Psoas muscle (tissue), 8 donors: Measurements from ENCODE around the gene IFT88. TPM values are rescaled to one million over a fixed set of nuclear protein-coding genes. Genes with fewer than 3 reads are reported as not detected.

Source experiments
- ATAC-seq, 4 donors: fragments of 200-7000 bp; cut with Tn5 transposase; one replicate each; pipeline ENCODE4 v1.9.1; 2020; ENCODE audit warnings: moderate library complexity in 3 of 4, mild to moderate bottlenecking in 2 of 4
- DNase-seq, 2 donors: peaks; one replicate each; pipeline ENCODE4 v3.0.0-alpha.2; 2020
- H3K27ac ChIP-seq: fragments of 200-600 bp; one replicate; pipeline ENCODE4 v1.8.0; 2022
- H3K27me3 ChIP-seq, 3 donors: fragments of 200-600 bp in 1 of 3; one replicate each; pipeline versions ENCODE4 v1.6.1 to v1.8.0; 2013 to 2022; ENCODE audit warnings: low read length in 2 of 3, mild to moderate bottlenecking in 2 of 3, moderate library complexity in 1 of 3; ENCODE audit not compliant: insufficient read depth in 3 of 3
- H3K36me3 ChIP-seq, 2 donors: fragments of 200-600 bp in 1 of 2; one replicate each; pipeline versions ENCODE4 v1.6.1 to v1.8.0; 2013 to 2022; ENCODE audit warnings: low read depth in 1 of 2, mild to moderate bottlenecking in 1 of 2, moderate library complexity in 1 of 2; ENCODE audit not compliant: insufficient read depth in 1 of 2
- H3K4me1 ChIP-seq: fragments of 200-600 bp; one replicate; pipeline ENCODE4 v1.8.0; 2022
- H3K4me3 ChIP-seq: fragments of 200-600 bp; one replicate; pipeline ENCODE4 v1.8.0; 2022; ENCODE audit warnings: mild to moderate bottlenecking
- H3K9me3 ChIP-seq: fragments of 200-600 bp; one replicate; pipeline ENCODE4 v1.8.0; 2022
- WGBS, 3 donors: extraction: QIAGEN DNeasy Blood & Tissue Kit; methylation state at CpG; one replicate each; pipeline versions ENCODE4 v1.1.6 to v1.1.7; 2013; 5-methylcytosine and 5-hydroxymethylcytosine counted together
- intact Hi-C, 2 donors: fragments of 100-400 bp; cut with DNase I; formaldehyde crosslinking; loops; one replicate each; pipeline versions ENCODE4 v1.11.0 to v1.14.2; 2022
- polyA plus RNA-seq, 3 donors: library from polyadenylated mRNA; stranded (reverse); fragments of 200-250 nt; gene quantifications; one replicate each; pipeline ENCODE4 v1.2.3, GENCODE V29; 2013
- total RNA-seq, 4 donors: library from RNA; stranded (reverse); fragmentation: NEBNext Ultra II Directional in 2 of 4; extraction: Animal tissue kit (Norgen Biotek cat#: 25700) in 2 of 4; gene quantifications; one replicate each; pipeline versions ENCODE4 v1.2.1 to v1.2.4, GENCODE V29; 2021 to 2023
- TF ChIP-seq, protein P1 (sequence below): fragments of 200-600 bp; IDR thresholded peaks from one replicate; pipeline ENCODE4 v1.8.0; 2022; ENCODE audit warnings: antibody characterized with exemption
- donor health status: healthy with polysubstance abuse.
- donor health status: DM: no; HTN: no; CAD: no; lungs with moderate emphysema.
- donor health status: Bipolar disorder and iron deficiency.
- donor health status: healthy.
- donor health status: DM: yes; HTN: yes; CAD: no.
- donor health status: DM: no; HTN: no; CAD: no.
- donor health status: DM: no; HTN: no; CAD: no.
- donor health status: DM: yes; HTN: yes; CAD: no.

The IFT88 gene
- total and polyA plus RNA-seq, 7 donors: 3.9 to 9.8 (median 4.6) TPM

DNA sequence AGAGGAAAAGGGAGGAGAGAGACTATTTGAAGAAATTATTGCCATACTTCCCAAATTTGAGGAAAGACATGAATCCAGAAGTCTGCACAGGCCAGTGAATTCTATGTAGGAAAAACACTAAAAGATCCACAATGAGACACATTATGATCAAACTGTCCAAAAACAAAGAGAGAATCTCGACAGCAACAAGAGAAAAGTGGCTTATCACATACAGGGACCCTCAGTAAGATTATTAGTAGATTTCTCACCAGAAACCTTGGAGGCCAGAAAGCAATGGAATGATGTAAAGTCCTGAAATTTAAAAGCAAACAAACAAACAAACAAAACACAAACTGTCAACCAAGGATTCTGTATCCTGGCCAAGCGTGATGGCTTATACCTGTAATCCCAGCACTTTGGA lies 80.8 kb downstream of the IFT88 start:
- intact Hi-C loops: no loop called here
- TF ChIP-seq, protein P1, sequence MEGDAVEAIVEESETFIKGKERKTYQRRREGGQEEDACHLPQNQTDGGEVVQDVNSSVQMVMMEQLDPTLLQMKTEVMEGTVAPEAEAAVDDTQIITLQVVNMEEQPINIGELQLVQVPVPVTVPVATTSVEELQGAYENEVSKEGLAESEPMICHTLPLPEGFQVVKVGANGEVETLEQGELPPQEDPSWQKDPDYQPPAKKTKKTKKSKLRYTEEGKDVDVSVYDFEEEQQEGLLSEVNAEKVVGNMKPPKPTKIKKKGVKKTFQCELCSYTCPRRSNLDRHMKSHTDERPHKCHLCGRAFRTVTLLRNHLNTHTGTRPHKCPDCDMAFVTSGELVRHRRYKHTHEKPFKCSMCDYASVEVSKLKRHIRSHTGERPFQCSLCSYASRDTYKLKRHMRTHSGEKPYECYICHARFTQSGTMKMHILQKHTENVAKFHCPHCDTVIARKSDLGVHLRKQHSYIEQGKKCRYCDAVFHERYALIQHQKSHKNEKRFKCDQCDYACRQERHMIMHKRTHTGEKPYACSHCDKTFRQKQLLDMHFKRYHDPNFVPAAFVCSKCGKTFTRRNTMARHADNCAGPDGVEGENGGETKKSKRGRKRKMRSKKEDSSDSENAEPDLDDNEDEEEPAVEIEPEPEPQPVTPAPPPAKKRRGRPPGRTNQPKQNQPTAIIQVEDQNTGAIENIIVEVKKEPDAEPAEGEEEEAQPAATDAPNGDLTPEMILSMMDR: no peak
- WGBS, 3 donors: 97 to 100% (median 98%) methylated on average over 2 of the region's 2 CpGs

DNA sequence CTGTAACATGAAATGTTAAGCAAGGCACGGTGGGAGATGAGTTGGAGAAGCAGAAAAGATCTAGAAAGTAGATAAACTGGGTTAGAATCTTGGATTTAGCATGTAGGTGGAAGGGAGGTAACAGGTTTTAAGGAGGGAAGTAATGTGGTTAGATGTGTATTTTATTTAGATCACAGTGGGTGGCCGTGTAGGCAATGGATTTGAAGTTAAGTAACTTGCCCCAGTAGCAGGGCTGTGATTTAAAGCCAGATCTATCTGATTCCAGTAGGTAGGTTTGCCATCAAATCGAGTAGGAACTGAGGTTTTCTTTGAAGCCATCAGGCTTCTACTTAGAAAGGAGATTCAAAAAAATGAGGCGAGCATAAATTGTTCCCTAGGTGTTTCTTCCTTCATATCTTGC lies 86.0 kb downstream of the IFT88 start:
- no peak for DNase-seq
- TF ChIP-seq, protein P1: no peak
- H3K36me3 ChIP-seq: peaks cover 0 to 5% of the 10 kb centered on the region in 2 donors
- 74 to 81% (median 77%) methylated on average over 4 of the region's 4 CpGs for WGBS, 3 donors
- no peaks in the 10 kb centered on the region for H3K4me1 ChIP-seq
- no peaks in the 10 kb centered on the region for H3K27me3 ChIP-seq
- no peaks in the 10 kb centered on the region for H3K9me3 ChIP-seq
- H3K4me3 ChIP-seq: no peak overlapping the region
- intact Hi-C loops: no loop called here
- H3K27ac ChIP-seq: no peak overlapping the region
- no peak for ATAC-seq

More for the DNA sequence above, 80.8 kb downstream of the IFT88 start:
- no peak for DNase-seq
- Histone ChIP-seq H3K4me1 (no peaks in the 10 kb centered on the region), H3K36me3 (peaks cover 0 to 12% of the 10 kb centered on the region in 2 donors), H3K4me3 (no peak overlapping the region), H3K27ac (no peak overlapping the region), H3K9me3 (no peaks in the 10 kb centered on the region), H3K27me3 (no peaks in the 10 kb centered on the region)
- ATAC-seq: no peak

DNA sequence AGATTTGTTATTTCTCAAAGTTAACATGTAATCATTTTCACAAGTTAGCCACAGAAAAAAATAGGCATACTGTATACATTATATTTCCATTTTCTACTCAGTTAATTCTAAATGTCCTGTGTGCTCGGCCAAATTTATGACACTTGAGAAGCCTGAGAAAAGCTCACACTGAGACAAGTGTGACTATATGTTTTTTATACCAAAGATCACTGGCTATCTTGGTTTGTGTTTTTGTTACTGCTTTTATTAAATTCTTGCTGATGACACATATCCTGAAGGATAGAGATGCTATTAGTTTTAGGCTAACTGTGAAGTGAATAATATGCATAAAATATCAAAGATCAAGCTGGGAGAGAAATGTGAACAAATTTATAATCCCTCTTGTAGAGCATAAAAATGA lies 87.2 kb downstream of the IFT88 start:
- Histone ChIP-seq H3K9me3 (no peaks in the 10 kb centered on the region), H3K27me3 (no peaks in the 10 kb centered on the region), H3K4me1 (no peaks in the 10 kb centered on the region), H3K27ac (no peak overlapping the region), H3K36me3 (peaks cover 0 to 11% of the 10 kb centered on the region in 2 donors), H3K4me3 (no peak overlapping the region)
- intact Hi-C loops: no loop called here
- 73 to 74% (median 74%) methylated on average over 1 of the region's 1 CpG for WGBS, 3 donors
- no peak for ATAC-seq
- TF ChIP-seq, protein P1: no peak
- DNase-seq: no peak

DNA sequence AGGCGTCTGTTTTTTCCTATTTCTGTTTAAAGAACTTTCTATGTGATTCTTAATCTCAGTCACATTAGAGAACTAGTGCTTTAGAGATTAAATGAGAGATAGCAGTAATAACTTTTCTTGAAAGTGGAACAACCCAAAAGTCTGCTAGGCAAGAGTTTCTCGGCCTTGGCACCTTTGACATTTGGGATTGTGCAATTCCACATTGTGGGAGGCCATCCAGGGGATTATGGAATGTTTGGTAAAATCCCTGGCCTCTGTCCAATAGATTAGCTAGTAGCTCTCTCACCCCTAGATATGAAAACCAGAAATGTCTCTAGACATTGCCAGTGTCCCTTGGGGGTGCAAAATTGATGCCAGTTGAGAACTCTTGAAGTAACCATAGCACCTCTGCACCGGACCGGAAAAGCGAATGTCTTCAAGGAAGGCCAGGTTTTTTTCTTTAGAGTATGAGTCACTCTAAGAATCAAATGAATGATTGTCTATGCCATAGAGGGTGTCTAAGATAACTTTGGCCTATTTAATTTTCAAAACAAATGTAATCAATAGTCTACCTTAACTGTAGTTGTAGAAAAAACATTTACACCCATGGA lies 91.6 kb downstream of the IFT88 start:
- H3K36me3 ChIP-seq: peaks cover 0 to 24% of the 10 kb centered on the region in 2 donors
- TF ChIP-seq, protein P1: no peak
- H3K9me3 ChIP-seq: no peaks in the 10 kb centered on the region
- DNase-seq (no peak), ATAC-seq (no peak)
- intact Hi-C loops: no loop called here
- no peak overlapping the region for H3K27ac ChIP-seq
- H3K4me3 ChIP-seq: no peak overlapping the region
- no peaks in the 10 kb centered on the region for H3K4me1 ChIP-seq
- 71 to 81% (median 78%) methylated on average over 5 of the region's 5 CpGs for WGBS, 3 donors
- H3K27me3 ChIP-seq: no peaks in the 10 kb centered on the region

DNA sequence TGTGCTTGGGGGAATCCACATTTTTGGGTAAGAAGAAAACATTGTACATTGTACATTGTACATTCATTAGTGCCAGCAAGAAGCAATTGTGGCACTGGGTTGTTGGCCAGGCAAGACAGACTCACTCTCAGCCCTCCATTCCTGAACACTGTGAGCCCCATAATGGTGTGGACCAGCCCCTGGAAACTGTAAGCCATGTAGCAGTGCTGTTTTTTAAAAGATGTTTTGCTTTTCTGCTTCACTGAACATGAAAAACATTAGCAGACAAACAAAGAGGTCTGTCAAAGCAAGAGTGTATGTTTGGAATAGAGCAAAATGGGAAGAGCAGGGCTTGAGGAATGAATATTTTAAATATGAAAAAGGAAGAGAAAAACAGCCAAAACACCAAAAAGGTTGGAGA lies 97.4 kb downstream of the IFT88 start:
- Histone ChIP-seq H3K27me3 (no peaks in the 10 kb centered on the region), H3K4me1 (no peaks in the 10 kb centered on the region), H3K4me3 (no peak overlapping the region), H3K36me3 (peaks cover 0 to 27% of the 10 kb centered on the region in 2 donors), H3K9me3 (no peaks in the 10 kb centered on the region), H3K27ac (no peak overlapping the region)
- TF ChIP-seq, protein P1: no peak
- intact Hi-C loops: no loop called here
- no peak for DNase-seq
- ATAC-seq: no peak
